Stimulated activated CD4-positive, alpha-beta T cell treated with anti-CD3 and anti-CD28 coated beads, Interleukin-4, amount 100 ng/mL, for 48 hours (primary cell): ENCODE data around the gene ATG9B.
"Not testable (repeated sequence)": the region's sequence is repeated elsewhere in the genome, so short reads cannot be mapped to it uniquely, and the experiment has no call there.

Experiments
- DNase-seq, 2 donors: peaks; one replicate each; pipeline ENCODE4 v3.0.0-alpha.2; 2020; ENCODE audit warnings: low read depth in 2 of 2

The ATG9B gene

DNA sequence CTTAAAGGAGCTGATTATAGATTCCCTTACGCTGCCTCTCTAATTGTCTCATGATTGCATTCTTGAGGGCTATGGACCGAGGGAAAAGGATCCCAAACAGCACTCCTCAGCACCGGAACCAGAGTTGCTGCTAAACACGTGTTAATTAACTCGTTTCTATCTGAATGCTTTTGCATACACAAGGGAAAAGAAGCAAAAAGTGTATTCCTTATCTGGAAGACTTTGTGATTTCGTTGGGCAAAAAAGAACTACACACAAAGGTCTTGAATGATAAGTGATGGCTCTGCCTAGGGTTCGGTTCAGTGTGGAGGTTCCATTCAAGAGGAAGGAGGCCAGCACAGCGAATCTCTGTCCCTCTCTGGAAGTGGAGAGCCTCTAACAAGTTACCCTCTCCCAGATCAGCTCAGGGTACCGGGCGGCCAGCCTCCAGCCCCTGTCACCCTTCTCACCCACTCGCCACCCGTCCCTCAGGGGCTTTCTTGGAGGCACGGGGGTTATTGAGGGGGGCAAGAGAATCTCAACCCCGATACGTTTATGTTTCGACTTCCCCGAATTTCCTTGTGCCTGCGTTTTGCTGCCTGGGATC lies 34.6 kb upstream of the ATG9B start:
- no peak for DNase-seq

DNA sequence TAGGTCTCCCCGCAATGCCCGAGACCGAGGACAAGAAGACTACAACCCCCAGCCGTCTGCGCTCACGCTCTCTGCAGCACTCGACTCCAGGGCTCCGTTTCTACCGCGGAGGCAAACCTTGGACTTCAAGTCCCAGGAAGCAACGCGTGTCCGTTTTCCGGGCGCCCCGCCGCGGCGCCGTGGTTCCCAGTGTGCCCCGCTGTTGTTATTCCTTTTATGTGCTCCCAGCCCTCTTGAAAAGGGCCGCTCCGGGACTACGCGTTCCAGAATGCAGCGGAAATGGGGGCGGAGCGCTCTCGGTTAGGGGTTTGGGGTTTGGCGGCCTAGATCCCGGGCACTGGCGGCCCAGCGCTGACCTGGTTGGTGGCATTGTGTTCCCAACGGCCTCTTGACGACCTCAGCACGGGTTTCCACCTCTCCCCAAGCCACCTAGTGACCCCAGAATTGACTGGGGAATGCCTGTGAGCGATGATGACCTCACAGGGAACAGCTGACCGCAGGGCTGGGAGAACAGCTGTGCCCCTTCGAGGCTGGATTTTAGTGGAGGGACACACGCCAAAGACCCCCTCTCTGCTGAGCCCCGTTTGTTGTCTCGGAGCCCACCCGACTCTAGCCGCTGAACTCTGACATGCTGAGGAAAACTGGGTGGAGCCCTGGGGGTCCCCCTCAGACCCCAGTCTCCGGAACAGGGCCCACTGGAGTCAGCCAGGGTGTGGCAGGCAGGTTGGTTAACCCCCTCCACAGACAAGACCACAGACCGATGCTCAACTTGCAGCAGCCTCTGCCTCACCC lies 33.9 kb upstream of the ATG9B start:
- peak; percentile 95 for DNase-seq

DNA sequence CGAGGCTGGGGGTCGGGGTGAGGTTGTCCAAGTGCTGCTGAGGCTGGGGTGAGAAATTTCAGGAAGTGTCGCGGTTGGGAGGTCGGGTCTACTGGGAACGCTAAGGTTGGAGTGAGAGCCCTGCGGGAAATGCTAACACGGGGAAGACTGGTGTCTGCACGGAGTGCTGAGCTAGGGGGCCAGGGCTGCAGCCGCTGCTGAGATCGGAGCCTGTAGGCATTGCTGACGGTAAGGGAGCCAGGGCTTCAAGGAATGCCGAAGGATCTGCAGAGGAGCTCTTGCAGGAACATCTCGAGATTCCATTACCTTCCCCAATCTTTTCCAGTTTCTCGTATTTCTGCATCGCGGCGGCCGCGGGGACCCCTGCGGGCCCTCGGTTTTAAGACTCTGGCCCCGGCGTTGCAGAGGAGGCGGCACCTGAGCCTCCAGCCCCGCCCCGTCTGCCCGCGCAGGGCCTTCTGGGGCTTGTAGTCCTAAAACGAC lies 33.3 kb upstream of the ATG9B start, which contains the start of gene CDK5:
Gene CDK5, minus strand, starts transcription at position 392 of the 483 bp plus-strand sequence. Its CDS starts 49 bp downstream, at position 343.
- DNase-seq = no peak

DNA sequence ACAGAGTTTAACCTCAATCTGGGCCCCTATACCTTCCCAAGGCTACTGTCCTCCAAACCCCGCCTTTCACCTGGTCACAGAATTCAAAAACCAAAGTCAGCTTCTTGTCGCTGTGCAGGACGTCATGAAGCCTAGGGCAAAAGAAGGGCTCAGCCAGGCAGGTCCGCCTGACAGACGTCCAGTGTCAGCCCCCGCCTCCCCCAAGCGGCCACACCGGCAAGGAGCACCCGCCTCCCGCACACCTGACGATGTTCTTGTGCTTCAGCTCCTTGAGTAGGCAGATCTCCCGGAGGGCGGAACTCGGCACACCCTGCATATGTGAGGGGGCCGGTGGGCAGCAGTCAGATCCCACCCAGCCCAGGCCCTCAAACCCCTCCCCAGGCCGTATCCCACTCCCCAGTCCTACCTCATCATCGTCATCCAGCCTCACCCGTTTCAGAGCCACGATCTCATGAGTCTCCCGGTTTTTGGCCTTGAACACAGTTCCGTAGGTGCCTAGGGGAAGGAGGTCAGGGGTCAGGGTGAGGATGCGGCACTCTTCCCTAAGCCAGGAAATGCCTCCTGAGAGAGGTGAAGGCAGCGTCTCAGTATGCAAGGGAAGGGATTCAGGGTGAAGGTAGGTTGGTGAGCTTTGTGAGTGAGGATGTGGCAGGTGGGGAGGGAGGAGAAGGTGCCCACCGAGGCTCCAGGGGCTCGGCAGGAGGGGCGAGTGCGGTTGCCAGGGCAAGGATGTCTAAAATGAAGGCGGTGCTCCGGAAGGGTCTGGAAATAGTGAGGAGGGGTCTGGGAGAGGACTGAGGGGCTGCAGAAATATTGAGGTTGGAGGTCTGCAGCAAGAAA lies 32.6 kb upstream of the ATG9B start:
- no peak for DNase-seq

DNA sequence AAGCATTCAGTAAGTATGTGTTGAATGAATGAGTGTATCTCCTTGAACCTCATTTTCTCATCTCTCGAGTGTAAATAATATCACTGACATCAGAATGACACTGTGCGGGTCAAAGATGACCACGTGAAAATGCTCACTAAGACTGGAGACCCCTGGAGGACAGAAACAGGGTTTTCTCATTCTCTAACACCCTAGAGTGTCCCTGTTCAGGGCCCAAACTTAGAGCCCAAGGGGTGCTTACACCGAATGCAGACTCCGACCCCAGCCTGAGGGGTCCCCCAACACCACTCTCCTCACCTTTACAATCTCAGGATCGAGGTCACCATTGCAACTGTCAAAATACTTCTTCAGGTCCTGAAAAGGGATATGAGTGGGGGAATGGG lies 32.0 kb upstream of the ATG9B start:
- DNase-seq = no peak

DNA sequence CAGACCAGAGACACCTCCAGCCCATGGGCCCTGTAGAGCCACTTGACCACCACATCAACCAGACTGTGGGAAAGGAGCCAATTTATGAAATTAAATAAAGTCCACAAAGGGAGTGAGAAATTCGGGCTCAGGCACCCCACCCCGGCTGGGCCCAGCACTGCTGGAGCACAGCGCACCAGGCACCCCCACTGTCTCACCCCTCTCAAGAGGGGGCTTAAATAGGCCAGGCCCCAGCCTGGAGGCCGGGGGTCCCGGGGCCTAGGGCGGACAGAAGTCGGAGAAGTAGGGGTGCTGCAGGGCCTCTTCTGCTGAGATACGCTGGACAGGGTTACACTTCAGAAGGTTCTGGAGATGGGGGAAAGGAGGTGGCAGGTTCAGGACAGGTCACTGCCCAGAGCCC lies 29.5 kb upstream of the ATG9B start:
- no peak for DNase-seq

DNA sequence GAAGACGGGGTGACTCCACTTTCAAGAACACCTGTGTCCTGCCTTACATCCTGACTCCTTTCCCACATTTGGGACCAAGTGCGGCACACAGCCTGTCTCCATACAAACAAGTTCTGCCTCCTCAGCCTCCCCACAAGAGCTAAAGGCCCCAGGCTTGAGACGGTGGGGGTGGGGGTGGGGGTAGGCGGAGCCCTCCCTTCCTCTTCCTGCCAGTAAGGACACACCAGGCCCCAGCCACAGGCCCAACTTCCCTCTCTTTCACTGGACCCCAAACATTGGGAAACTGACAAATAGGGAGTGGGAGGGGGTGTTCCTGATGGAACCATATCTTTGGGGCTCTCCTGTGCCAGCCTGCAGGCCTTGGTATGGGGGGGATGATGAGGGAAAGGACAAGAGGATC lies 28.8 kb upstream of the ATG9B start:
- DNase-seq = no peak

DNA sequence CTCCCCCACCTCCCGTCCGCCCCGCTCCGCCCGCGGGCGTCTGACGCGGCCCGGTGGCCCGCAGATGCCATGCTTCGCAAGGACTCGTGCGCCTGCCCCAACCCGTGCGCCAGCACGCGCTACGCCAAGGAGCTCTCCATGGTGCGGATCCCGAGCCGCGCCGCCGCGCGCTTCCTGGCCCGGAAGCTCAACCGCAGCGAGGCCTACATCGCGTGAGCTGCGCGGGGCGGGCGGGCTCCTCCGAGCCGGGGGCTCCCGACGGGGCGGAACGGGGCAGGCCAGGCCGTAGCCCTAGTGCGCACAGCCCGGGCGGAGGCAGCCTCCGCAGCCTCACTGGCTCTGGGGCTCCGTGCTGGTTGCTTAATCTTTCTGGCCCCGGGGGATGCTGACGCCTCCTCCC lies 26.8 kb upstream of the ATG9B start:
- peak in 1 of 2 donors; percentile 49 for DNase-seq

DNA sequence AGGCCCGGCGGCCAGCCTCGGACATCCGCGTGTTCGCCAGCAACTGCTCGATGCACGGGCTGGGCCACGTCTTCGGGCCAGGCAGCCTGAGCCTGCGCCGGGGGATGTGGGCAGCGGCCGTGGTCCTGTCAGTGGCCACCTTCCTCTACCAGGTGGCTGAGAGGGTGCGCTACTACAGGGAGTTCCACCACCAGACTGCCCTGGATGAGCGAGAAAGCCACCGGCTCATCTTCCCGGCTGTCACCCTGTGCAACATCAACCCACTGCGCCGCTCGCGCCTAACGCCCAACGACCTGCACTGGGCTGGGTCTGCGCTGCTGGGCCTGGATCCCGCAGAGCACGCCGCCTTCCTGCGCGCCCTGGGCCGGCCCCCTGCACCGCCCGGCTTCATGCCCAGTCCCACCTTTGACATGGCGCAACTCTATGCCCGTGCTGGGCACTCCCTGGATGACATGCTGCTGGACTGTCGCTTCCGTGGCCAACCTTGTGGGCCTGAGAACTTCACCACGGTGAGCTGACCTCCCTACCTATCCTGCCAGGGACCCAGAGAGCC lies 24.7 kb upstream of the ATG9B start:
- DNase-seq = no peak

DNA sequence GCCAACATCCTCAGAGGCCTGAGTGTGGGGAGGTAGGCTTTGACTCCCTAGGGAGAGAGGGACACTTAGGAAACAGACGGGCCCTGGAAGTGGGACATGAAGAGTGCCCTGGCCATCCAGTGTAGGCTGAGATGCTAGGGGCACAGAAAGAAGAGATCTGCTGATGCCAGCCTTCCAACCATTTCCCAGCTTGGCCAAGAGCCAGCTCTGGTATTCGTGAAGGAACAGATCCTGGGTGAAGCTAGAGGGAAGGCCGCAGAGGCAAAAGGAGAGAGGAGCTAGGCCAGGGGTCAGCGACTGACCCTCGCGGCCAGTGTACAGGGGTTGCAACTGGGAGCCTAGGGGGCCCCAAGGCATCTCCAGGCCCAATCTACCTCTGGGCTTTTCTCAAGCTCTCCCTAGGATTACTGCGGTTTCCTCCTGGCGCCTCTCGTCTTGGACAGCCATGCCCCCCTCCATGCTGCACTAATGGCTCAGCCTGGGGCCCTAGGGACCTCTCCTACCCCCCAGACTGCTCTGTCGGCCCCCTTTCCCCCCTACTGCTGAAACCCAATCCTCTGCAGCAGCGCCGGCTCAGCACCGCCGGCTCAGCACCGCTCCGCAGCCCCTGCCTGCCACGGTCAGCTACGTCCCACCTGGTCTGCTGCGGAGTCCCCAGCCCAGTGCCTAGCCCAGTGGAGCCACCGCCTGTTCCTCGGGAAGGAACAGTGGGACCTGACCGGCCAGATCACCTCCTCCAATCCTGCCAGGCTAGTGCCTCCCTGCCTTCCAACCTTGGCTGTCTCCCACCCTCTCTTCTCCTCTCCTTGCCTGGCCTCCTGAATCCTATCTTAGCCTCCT lies 23.9 kb upstream of the ATG9B start, which contains the start of gene ASIC3:
Gene ASIC3, plus strand, starts transcription at position 556 of the 840 bp plus-strand sequence. CDS start 355 bp downstream, outside the sequence.
- no peak for DNase-seq

DNA sequence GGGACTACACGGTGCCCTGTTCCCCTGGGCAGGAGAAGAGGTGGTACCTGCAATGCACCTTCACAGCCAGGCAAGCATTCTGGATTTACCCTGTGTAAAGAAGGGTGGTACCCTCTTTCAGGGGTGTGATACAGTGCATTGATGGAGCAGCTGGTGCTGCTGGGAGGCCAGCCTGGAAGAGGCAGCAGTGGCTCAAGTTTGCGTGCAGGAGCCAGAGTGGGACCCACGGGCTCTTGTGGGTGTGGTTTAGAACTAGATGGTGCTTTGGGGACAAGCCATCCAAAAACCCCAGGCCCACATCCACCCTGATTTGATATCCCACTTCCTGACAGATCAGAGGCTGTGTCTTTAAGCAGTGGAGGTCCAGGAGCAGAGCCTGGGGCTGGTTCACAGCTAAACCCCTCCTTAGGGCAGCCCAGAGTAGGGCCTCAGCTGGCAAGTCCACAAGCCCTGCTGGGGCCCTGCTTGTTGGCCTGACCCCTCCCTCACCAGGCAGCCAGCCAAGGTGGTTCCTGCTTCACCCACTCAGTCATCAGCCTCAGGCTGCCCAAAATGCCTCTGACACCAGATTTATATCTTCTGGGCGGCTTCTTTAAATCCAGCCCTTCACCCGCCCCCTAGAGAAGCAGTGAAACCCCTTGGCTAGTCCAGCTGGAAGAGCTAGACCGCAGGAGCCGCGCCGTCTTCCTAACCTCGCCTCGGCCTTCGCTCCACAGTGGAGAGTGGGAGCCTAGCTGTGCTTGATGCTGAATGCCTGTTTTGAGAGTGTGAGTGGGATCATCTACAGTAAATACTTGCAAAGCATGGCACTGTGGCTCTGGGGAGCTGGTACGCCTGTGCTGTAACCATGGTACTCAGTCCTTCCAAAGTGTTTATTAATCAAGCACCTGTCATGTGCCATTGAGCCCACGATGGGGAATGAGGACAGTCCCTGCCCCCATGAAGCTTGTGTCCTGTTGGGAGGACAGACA lies 22.6 kb upstream of the ATG9B start:
- DNase-seq = no peak

DNA sequence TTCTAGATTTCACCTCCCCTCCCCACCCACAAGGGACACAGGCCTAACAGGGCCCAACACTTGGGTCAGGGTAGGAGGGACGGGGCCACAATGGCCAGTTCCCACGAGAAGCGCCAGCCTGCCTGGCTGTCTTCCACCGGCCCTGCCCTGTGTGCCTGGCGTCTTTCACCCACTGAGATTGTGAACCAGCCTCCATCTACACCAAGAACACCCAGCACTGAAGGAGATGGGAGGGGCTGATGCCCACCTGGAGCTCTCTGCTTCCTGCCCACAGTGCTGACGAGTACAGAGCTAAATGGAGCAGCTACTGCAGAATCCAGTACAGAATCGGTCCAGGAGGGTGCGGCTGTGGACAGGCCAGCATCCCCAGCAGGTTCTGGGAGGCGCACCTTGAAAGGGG lies 21.7 kb upstream of the ATG9B start:
- DNase-seq = no peak

DNA sequence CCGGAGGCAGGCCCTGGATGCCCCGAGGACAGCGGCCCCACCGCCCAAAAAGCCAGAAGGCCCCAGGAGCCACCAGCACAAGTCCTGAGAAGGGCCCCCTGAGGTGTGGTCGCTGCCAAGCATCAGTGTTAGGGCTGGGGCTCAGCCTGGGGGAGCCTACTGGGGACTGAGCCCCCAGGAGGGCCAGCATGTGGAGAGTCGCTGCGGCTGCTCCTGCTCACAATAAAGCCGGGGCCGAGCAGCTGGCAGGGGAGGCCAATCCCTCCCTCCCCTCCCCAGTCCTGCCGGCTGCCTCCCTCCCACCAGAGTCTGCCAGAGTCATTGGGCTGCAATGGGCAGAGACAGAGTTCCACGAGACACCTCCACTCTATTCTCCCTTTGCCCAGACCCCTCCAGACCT lies 21.0 kb upstream of the ATG9B start:
- DNase-seq = no peak

DNA sequence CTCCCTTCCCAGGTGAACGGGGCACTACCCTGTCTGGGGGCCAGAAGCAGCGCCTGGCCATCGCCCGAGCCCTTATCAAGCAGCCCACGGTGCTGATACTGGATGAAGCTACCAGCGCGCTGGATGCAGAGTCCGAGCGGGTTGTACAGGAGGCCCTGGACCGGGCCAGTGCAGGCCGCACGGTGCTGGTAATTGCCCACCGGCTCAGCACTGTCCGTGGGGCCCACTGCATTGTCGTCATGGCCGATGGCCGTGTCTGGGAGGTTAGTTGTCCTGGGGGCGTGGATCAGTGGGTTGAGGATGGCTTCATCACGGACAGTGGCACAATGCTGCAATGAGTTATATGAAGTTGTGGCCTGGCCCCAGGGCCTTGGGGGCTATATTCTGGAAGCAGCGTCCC lies 19.7 kb upstream of the ATG9B start:
- DNase-seq = no peak

DNA sequence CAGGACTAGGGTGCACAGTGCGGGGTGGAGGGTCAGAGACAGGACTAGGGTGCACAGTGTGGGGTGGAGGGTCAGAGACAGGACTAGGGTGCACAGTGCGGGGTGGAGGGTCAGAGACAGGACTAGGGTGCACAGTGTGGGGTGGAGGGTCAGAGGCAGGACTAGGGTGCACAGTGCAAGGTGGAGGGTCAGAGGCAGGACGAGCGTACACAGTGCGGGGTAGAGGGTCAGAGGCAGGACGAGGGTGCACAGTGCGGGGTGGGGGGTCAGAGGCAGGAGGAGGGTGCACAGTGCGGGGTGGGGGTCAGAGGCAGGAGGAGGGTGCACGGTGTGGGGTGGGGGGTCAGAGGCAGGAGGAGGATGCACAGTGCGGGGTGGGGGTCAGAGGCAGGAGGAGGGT lies 19.2 kb upstream of the ATG9B start:
- DNase-seq = not testable (repeated sequence)

DNA sequence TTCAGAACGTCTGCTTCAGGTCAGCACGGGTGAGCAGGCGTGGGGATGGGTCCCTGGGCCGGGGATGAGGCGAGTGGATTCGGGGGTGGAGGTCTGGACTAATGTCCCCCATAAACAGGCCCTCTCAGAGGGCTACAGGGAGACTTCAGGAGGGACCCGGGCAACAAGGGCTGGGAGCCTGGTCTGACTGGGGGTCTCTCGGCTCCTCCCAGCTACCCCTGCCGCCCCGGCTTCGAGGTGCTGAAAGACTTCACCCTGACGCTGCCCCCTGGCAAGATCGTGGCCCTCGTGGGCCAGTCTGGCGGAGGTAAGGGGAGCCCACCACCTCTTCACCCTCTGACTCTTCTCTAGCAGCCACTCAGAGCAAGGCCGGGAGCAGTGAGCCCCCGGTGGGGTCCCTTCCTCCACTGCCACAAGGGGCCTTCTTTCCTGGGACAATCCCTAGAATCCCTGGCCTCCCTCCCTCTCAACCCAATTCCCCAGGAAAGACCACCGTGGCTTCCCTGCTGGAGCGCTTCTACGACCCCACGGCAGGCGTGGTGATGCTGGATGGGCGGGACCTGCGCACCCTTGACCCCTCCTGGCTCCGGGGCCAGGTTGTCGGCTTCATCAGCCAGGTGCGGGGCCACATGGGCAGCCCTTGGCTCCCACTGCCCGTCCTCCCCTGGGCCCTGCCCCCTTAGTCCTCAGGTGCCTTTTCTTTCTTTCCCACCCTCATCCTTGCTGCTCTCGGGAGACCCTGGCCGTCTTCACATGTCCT lies 16.5 kb upstream of the ATG9B start:
- DNase-seq = no peak

DNA sequence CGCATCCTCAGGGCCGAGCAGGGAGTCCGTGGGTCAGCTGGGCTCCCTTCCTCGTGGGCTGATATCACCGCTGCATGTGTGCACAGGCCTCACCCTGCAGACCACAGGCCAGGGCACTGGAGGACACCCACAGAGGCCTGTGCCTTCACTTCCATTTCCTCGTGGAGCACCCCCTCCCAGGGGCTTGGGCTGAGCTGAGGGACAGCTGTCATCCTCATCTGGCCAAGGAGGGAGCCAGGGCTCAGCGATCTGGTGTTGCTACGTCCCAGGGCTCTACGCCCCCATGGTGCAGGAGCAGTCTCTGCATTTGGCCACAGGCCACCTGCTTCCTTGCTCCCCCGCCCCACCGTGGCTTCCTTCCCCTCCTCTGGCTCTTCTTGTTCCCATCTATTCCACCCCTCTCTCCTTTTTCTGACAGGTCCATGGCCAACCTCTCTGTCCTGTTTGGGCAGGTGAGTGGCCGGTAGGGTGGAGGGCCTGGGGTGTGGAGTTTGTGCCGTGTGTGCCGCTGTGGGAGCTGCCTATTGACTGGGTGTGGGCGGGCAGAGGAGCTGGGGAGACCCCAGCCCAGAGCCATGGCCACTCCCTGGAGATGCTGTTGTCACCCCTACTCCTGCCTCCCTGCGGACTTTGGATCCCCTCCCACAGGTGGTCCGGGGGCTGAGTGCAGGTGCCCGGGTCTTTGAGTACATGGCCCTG lies 15.7 kb upstream of the ATG9B start:
- DNase-seq = no peak
